ENCODE results near the gene SIPA1L2.
"Not testable (repeated sequence)": the region's sequence is repeated elsewhere in the genome, so short reads cannot be mapped to it uniquely, and the experiment has no call there.

Gene SIPA1L2

GRCh38 chr1:232615306-232615800 lies 14.6 kb downstream of the SIPA1L2 start:
- DNase-seq, result no peak

- no peak for DNase-seq
Measured at GRCh38 chr1:232614811-232615210, 15.1 kb downstream of the SIPA1L2 start.

- DNase-seq, result no peak
Measured at GRCh38 chr1:232613752-232614381, 16.1 kb downstream of the SIPA1L2 start.

GRCh38 chr1:232612836-232613235 lies 17.1 kb downstream of the SIPA1L2 start:
- not testable (repeated sequence) for DNase-seq

- no peak for DNase-seq
Measured at GRCh38 chr1:232611834-232612233, 18.1 kb downstream of the SIPA1L2 start.

- not testable (repeated sequence) for DNase-seq
Measured at GRCh38 chr1:232610902-232611745, 18.8 kb downstream of the SIPA1L2 start.

GRCh38 chr1:232610192-232610901 lies 19.6 kb downstream of the SIPA1L2 start:
- no peak for DNase-seq

GRCh38 chr1:232608427-232608826 lies 21.5 kb downstream of the SIPA1L2 start:
- DNase-seq, result no peak

- no peak for DNase-seq
Measured at GRCh38 chr1:232602622-232603021, 27.3 kb downstream of the SIPA1L2 start.

- no peak for DNase-seq
Measured at GRCh38 chr1:232600424-232601258, 29.3 kb downstream of the SIPA1L2 start.

GRCh38 chr1:232599178-232600041 lies 30.5 kb downstream of the SIPA1L2 start:
- DNase-seq, result no peak

- DNase-seq, result no peak
Measured at GRCh38 chr1:232598837-232599177, 31.1 kb downstream of the SIPA1L2 start.

GRCh38 chr1:232598133-232598532 lies 31.8 kb downstream of the SIPA1L2 start:
- no peak for DNase-seq

- DNase-seq, result no peak
Measured at GRCh38 chr1:232597721-232598120, 32.2 kb downstream of the SIPA1L2 start.

GRCh38 chr1:232596666-232597303 lies 33.1 kb downstream of the SIPA1L2 start:
- DNase-seq, result no peak

- no peak for DNase-seq
Measured at GRCh38 chr1:232594768-232595698, 34.9 kb downstream of the SIPA1L2 start.

- DNase-seq, result no peak
Measured at GRCh38 chr1:232593717-232594502, 36.0 kb downstream of the SIPA1L2 start.

GRCh38 chr1:232591344-232591743 lies 38.6 kb downstream of the SIPA1L2 start:
- DNase-seq, result no peak

GRCh38 chr1:232590744-232591082 lies 39.2 kb downstream of the SIPA1L2 start:
- no peak for DNase-seq

All from SW 1271 (cell line).